ENCODE measurements around the gene MYH9.

The MYH9 gene

GRCh38 chr22:36386351-36386899 lies 1.3 kb downstream of the MYH9 start:
- no peak for DNase-seq (ENCODE audit: low read depth, low spot score)

- no peak for DNase-seq (ENCODE audit: low read depth, low spot score)
Observed at GRCh38 chr22:36385491-36386350, 2.0 kb downstream of the MYH9 start.

GRCh38 chr22:36384766-36385481 lies 2.8 kb downstream of the MYH9 start:
- no peak for DNase-seq (ENCODE audit: low read depth, low spot score)

GRCh38 chr22:36383110-36383581 lies 4.6 kb downstream of the MYH9 start:
- DNase-seq (ENCODE audit: low read depth, low spot score): no peak

GRCh38 chr22:36381513-36382128 lies 6.1 kb downstream of the MYH9 start:
- no peak for DNase-seq (ENCODE audit: low read depth, low spot score)

- DNase-seq (ENCODE audit: low read depth, low spot score): no peak
Observed at GRCh38 chr22:36379593-36380361, 8.0 kb downstream of the MYH9 start.

- no peak for DNase-seq (ENCODE audit: low read depth, low spot score)
Observed at GRCh38 chr22:36378869-36379217, 8.9 kb downstream of the MYH9 start.

- DNase-seq (ENCODE audit: low read depth, low spot score): no peak
Observed at GRCh38 chr22:36378080-36378868, 9.5 kb downstream of the MYH9 start.

GRCh38 chr22:36377022-36377631 lies 10.6 kb downstream of the MYH9 start:
- no peak for DNase-seq (ENCODE audit: low read depth, low spot score)

GRCh38 chr22:36376265-36376664 lies 11.5 kb downstream of the MYH9 start:
- no peak for DNase-seq (ENCODE audit: low read depth, low spot score)

GRCh38 chr22:36375071-36375980 lies 12.4 kb downstream of the MYH9 start:
- DNase-seq (ENCODE audit: low read depth, low spot score): no peak

- DNase-seq (ENCODE audit: low read depth, low spot score): no peak
Observed at GRCh38 chr22:36374603-36375024, 13.2 kb downstream of the MYH9 start.

GRCh38 chr22:36373258-36373579 lies 14.5 kb downstream of the MYH9 start:
- DNase-seq (ENCODE audit: low read depth, low spot score): no peak

- DNase-seq (ENCODE audit: low read depth, low spot score): no peak
Observed at GRCh38 chr22:36371920-36372319, 15.8 kb downstream of the MYH9 start.

- no peak for DNase-seq (ENCODE audit: low read depth, low spot score)
Observed at GRCh38 chr22:36369922-36370791, 17.6 kb downstream of the MYH9 start.

GRCh38 chr22:36369004-36369921 lies 18.5 kb downstream of the MYH9 start:
- DNase-seq (ENCODE audit: low read depth, low spot score): no peak

- peak; percentile 94 for DNase-seq (ENCODE audit: low read depth, low spot score)
Observed at GRCh38 chr22:36368359-36368983, 19.3 kb downstream of the MYH9 start.
